ENCODE results near the gene SPG7. TPM values are rescaled to one million over a fixed set of nuclear protein-coding genes. Genes with fewer than 3 reads are reported as not detected.

The SPG7 gene
- total and polyA plus RNA-seq, 2 of the 4 experiments (the other 2 are of a cell fraction), result 94.6 to 96.8 TPM

GRCh38 chr16:89550421-89551007 lies 42.3 kb downstream of the SPG7 start:
- intact Hi-C loops (cut with micrococcal nuclease) (no loop called here), dilution Hi-C loops (cut with HindIII; ENCODE audit: low sequenced_read_pairs, unreplicated experiment) (no loop called here), in situ Hi-C loops (cut with MboI; ENCODE audit: low sequenced_read_pairs) (no loop called here)
- ChIA-PET CTCF (no interaction called here), POLR2A (ENCODE audit: unreplicated experiment) (no interaction called here)
- no peak for DNase-seq
- Histone ChIP-seq H3K36me3 (ENCODE audit: control insufficient read depth, insufficient read depth, low read length) (peaks cover 66% of the 10 kb centered on the region), H4K20me1 (ENCODE audit: insufficient read depth, low read length) (peaks cover 3% of the 10 kb centered on the region; the same call in 1 of the 2 replicates), H3K23ac (ENCODE audit: low read depth, low read length) (no peak overlapping the region), H3K9me1 (ENCODE audit: insufficient read depth, low read length) (no peaks in the 10 kb centered on the region), H2BK120ac (ENCODE audit: low read depth, low read length) (no peak overlapping the region), H2BK15ac (ENCODE audit: low read depth, low read length) (no peak overlapping the region), H2BK5ac (ENCODE audit: low read depth, low read length, poor library complexity, severe bottlenecking) (no peak overlapping the region), H3K56ac (ENCODE audit: extremely low read depth, insufficient read depth, low read length) (no peak overlapping the region), H3K4me2 (ENCODE audit: low read depth, low read length) (no peak overlapping the region), H4K91ac (ENCODE audit: insufficient read depth, low read depth, low read length) (no peak overlapping the region), H2AFZ (replicated peaks; ENCODE audit: low read length, poor library complexity) (no peak overlapping the region), H4K8ac (ENCODE audit: low read depth in 2 of 2, low read length in 2 of 2) (no peak overlapping the region), H3K4me1 (ENCODE audit: control insufficient read depth, insufficient read depth, low read length) (no peaks in the 10 kb centered on the region), H2BK20ac (ENCODE audit: low read depth, low read length) (no peak overlapping the region), H3K27ac (ENCODE audit: insufficient read depth, low read length) (no peak overlapping the region), H3K27me3 (ENCODE audit: control insufficient read depth, insufficient read depth, low read length) (no peaks in the 10 kb centered on the region), H3K18ac (ENCODE audit: low read depth, low read length) (no peak overlapping the region), H2AK9ac (replicated peaks; ENCODE audit: low read depth, low read length, poor library complexity) (peak overlapping the region; percentile 65), H2AK5ac (ENCODE audit: low read depth, low read length) (no peak overlapping the region), H3K9ac (ENCODE audit: low read depth, low read length) (no peak overlapping the region), H3K9me3 (ENCODE audit: control insufficient read depth, insufficient read depth, low read length) (no peaks in the 10 kb centered on the region), H4K5ac (ENCODE audit: low read depth, low read length) (no peak overlapping the region), H3K79me1 (ENCODE audit: low read depth in 1 of 2, low read length in 2 of 2) (peaks cover 3 to 15% of the 10 kb centered on the region in 2 experiments; a peak in 1 of 4 replicates), H3K14ac (replicated peaks; ENCODE audit: low read depth, low read length) (no peak overlapping the region), H3K4me3 (ENCODE audit: insufficient read depth, low read depth, low read length) (no peak overlapping the region), H3K4ac (ENCODE audit: low read depth, low read length) (no peak overlapping the region)
- no TSS peak for BruUV-seq (replicated peaks)
- WGBS, 2 experiments (ENCODE audit: extremely low coverage in 2 of 2, insufficient read length in 1 of 2), result 97% methylated on average over 8 of the region's 22 CpGs; no CpG with 5 or more reads in 1 of the 2 experiments
- no peak; the same call in 1 of the 2 replicates for ATAC-seq (ENCODE audit: low read depth)
- TF ChIP-seq RAD21 (IDR thresholded peaks at IDR 0.05; ENCODE audit: low read length) (no peak), SMC3 (IDR thresholded peaks at IDR 0.05; ENCODE audit: low read depth, low read length) (no peak), RCOR1 (IDR thresholded peaks at IDR 0.05; ENCODE audit: insufficient replicate concordance, low read length) (no peak), MXI1 (IDR thresholded peaks at IDR 0.05; ENCODE audit: borderline replicate concordance, low read depth, low read length) (no peak), MAZ (IDR thresholded peaks at IDR 0.05; ENCODE audit: borderline replicate concordance, low read depth, low read length) (no peak), USF2 (IDR thresholded peaks at IDR 0.05; ENCODE audit: low read depth, low read length) (no peak), ELK1 (IDR thresholded peaks at IDR 0.05; ENCODE audit: borderline replicate concordance, low read depth, low read length) (no peak), FOS (IDR thresholded peaks at IDR 0.05; ENCODE audit: low read depth, low read length) (no peak), CHD1 (IDR thresholded peaks at IDR 0.05; ENCODE audit: low read depth, low read length) (no peak), NFE2L2 (IDR thresholded peaks at IDR 0.05; ENCODE audit: low read depth, low read length) (no peak), BHLHE40 (IDR thresholded peaks at IDR 0.05; ENCODE audit: low read depth, low read length) (no peak), POLR2A (IDR thresholded peaks at IDR 0.05; ENCODE audit: low read depth, low read length) (no peak), CTCF (conservative IDR thresholded peaks at IDR 0.05; ENCODE audit: low read depth, low read length) (no peak), CEBPB (IDR thresholded peaks at IDR 0.05; ENCODE audit: low read depth, low read length) (no peak), MAFK (IDR thresholded peaks at IDR 0.05; ENCODE audit: low read depth, low read length) (no peak), RFX5 (IDR thresholded peaks at IDR 0.05; ENCODE audit: low read depth, low read length) (no peak)

All from IMR-90 (cell line).